H1 (cell line): Measurements from ENCODE around the gene SLC6A17. TPM values are rescaled to one million over a fixed set of nuclear protein-coding genes. Genes with fewer than 3 reads are reported as not detected.

ENCODE experiments used
- CTCF ChIA-PET: fragments of 300-600 bp; sonication (Branson Sonifier 250); formaldehyde crosslinking; loops from one replicate; lab custom pipeline; 2021; ENCODE audit not compliant: partially characterized antibody; lab: Charles Lee
- POLR2A ChIA-PET: fragments of 300-600 bp; sonication (Branson Sonifier 250); formaldehyde crosslinking; loops from one replicate; lab custom pipeline; 2021; ENCODE audit warnings: inconsistent platforms; ENCODE audit not compliant: partially characterized antibody; lab: Charles Lee
- DNase-seq, 2 experiments: peaks; one replicate each; pipeline versions ENCODE4 v3.0.0 to v3.0.0-alpha.2; 2010 to 2022; ENCODE audit warnings: low spot score in 2 of 2, low read depth in 1 of 2, mixed read lengths in 1 of 2
- FAIRE-seq: peaks from 2 replicates; lab custom pipeline; 2011; peaks lifted over from hg19 to GRCh38; lab: Jason Lieb, UNC
- H2AFZ ChIP-seq: 2 replicates; pipeline ENCODE4 v1.8.1; 2012; ENCODE audit warnings: low read length, inconsistent platforms
- H2AK5ac ChIP-seq: 2 replicates; pipeline ENCODE4 v1.6.1; 2013; ENCODE audit warnings: low read depth, low read length
- H2BK120ac ChIP-seq: replicated peaks from 2 replicates; pipeline ENCODE3; 2013; ENCODE audit warnings: low read depth, low read length, inconsistent platforms
- H2BK12ac ChIP-seq: 2 replicates; pipeline ENCODE4 v1.6.1; 2013; ENCODE audit warnings: low read depth, low read length
- H2BK15ac ChIP-seq: 2 replicates; pipeline ENCODE4 v1.6.1; 2013; ENCODE audit warnings: low read length
- H2BK20ac ChIP-seq: 2 replicates; pipeline ENCODE4 v1.6.1; 2013; ENCODE audit warnings: low read length
- H2BK5ac ChIP-seq: 2 replicates; pipeline ENCODE4 v1.6.1; 2013; ENCODE audit warnings: low read depth, low read length
- H3K14ac ChIP-seq: 2 replicates; pipeline ENCODE4 v1.6.1; 2013; ENCODE audit warnings: inconsistent platforms; ENCODE audit not compliant: insufficient read length
- H3K18ac ChIP-seq: 2 replicates; pipeline ENCODE4 v1.6.1; 2013; ENCODE audit warnings: low read length; ENCODE audit errors: extremely low read depth
- H3K23ac ChIP-seq: 2 replicates; pipeline ENCODE4 v1.6.1; 2013; ENCODE audit warnings: inconsistent platforms; ENCODE audit not compliant: insufficient read length
- H3K23me2 ChIP-seq: 2 replicates; pipeline ENCODE4 v1.6.1; 2013; ENCODE audit warnings: low read depth, low read length
- H3K27ac ChIP-seq: 2 replicates; pipeline ENCODE4 v1.6.1; 2011; ENCODE audit warnings: low read depth, low read length, inconsistent platforms
- H3K27me3 ChIP-seq, 4 experiments: replicated peaks in 1 of 4; 1 replicate in 1 of 4; 2 replicates in 3 of 4; pipeline versions ENCODE4 v1.6.1 to v1.8.1; 2011 to 2013; ENCODE audit warnings: low read length in 3 of 4, mild to moderate bottlenecking in 3 of 4, inconsistent platforms in 2 of 4, mixed read lengths in 2 of 4, moderate library complexity in 1 of 4; ENCODE audit not compliant: control insufficient read depth in 3 of 4, insufficient read depth in 3 of 4; ENCODE audit errors: extremely low read depth in 1 of 4
- H3K36me3 ChIP-seq, 4 experiments: 2 replicates each; pipeline versions ENCODE4 v1.6.1 to v1.8.1; 2011 to 2013; ENCODE audit warnings: mild to moderate bottlenecking in 4 of 4, low read length in 3 of 4, moderate library complexity in 2 of 4, control low read depth in 1 of 4, inconsistent platforms in 1 of 4; ENCODE audit not compliant: insufficient read depth in 4 of 4, control insufficient read depth in 2 of 4
- H3K4ac ChIP-seq: replicated peaks from 2 replicates; pipeline ENCODE3; 2013; ENCODE audit warnings: low read length, low read depth, mixed read lengths, inconsistent platforms; ENCODE audit not compliant: insufficient read length
- H3K4me1 ChIP-seq, 4 experiments: replicated peaks in 1 of 4; 1 replicate in 1 of 4; 2 replicates in 3 of 4; pipeline versions ENCODE4 v1.6.1 to v1.8.1; 2011 to 2013; ENCODE audit warnings: low read length in 3 of 4, inconsistent platforms in 2 of 4, mixed read lengths in 1 of 4; ENCODE audit not compliant: insufficient read depth in 4 of 4, control insufficient read depth in 3 of 4
- H3K4me2 ChIP-seq, 2 experiments: 2 replicates each; pipeline versions ENCODE4 v1.6.1 to v1.8.1; 2011 to 2013; ENCODE audit warnings: low read depth in 2 of 2, low read length in 2 of 2, control low read depth in 1 of 2, inconsistent platforms in 1 of 2, mild to moderate bottlenecking in 1 of 2; ENCODE audit not compliant: insufficient read depth in 1 of 2
- H3K4me3 ChIP-seq, 4 experiments: fragments of 200-600, 300-600 bp in 1 of 4; sonication (generic), shearing (Covaris generic), sonication (Bioruptor Twin) in 1 of 4; 2 replicates each; pipeline versions ENCODE4 v1.5.1 to v1.8.1; 2011 to 2016; ENCODE audit warnings: low read length in 4 of 4, low read depth in 3 of 4, control low read depth in 2 of 4, inconsistent platforms in 2 of 4, mild to moderate bottlenecking in 2 of 4, mixed read lengths in 1 of 4, moderate library complexity in 1 of 4; ENCODE audit not compliant: insufficient read depth in 2 of 4; ENCODE audit errors: extremely low read depth in 1 of 4
- H3K56ac ChIP-seq: replicated peaks from 2 replicates; pipeline ENCODE3; 2013; ENCODE audit warnings: low read depth, mild to moderate bottlenecking, mixed read lengths, low read length, inconsistent platforms; ENCODE audit not compliant: insufficient read length
- H3K79me1 ChIP-seq: 2 replicates; pipeline ENCODE4 v1.6.1; 2013; ENCODE audit warnings: low read depth, low read length, control low read depth
- H3K79me2 ChIP-seq, 2 experiments: 2 replicates each; pipeline versions ENCODE4 v1.6.1 to v1.8.1; 2012 to 2013; ENCODE audit warnings: low read length in 2 of 2, mild to moderate bottlenecking in 2 of 2, inconsistent platforms in 1 of 2; ENCODE audit not compliant: insufficient read depth in 2 of 2, control insufficient read depth in 1 of 2
- H3K9ac ChIP-seq, 4 experiments: replicated peaks in 1 of 4; 1 replicate in 1 of 4; 2 replicates in 3 of 4; pipeline versions ENCODE4 v1.6.1 to v1.8.1; 2011 to 2013; ENCODE audit warnings: low read depth in 3 of 4, low read length in 3 of 4, control low read depth in 2 of 4, mild to moderate bottlenecking in 2 of 4, moderate library complexity in 2 of 4, inconsistent platforms in 1 of 4; ENCODE audit errors: extremely low read depth in 1 of 4
- H3K9me3 ChIP-seq, 2 experiments: 2 replicates each; pipeline versions ENCODE4 v1.6.1 to v1.8.1; 2012 to 2013; ENCODE audit warnings: mild to moderate bottlenecking in 2 of 2, moderate library complexity in 2 of 2, control low read depth in 1 of 2, inconsistent platforms in 1 of 2, low read depth in 1 of 2, low read length in 1 of 2, mixed read lengths in 1 of 2; ENCODE audit not compliant: insufficient read depth in 2 of 2
- H4K20me1 ChIP-seq, 2 experiments: replicated peaks in 1 of 2; 2 replicates each; pipeline versions ENCODE3 to v1.8.1; 2011 to 2013; ENCODE audit warnings: inconsistent platforms in 2 of 2, low read length in 2 of 2, mild to moderate bottlenecking in 1 of 2; ENCODE audit not compliant: insufficient read depth in 2 of 2, control insufficient read depth in 1 of 2
- H4K5ac ChIP-seq: 2 replicates; pipeline ENCODE4 v1.6.1; 2013; ENCODE audit warnings: low read length, low read depth, mixed read lengths, inconsistent platforms; ENCODE audit not compliant: insufficient read length
- H4K8ac ChIP-seq: 2 replicates; pipeline ENCODE4 v1.8.0; 2013; ENCODE audit warnings: mild to moderate bottlenecking, moderate library complexity, low read length, inconsistent platforms; ENCODE audit not compliant: insufficient read depth; ENCODE audit errors: extremely low read depth
- H4K91ac ChIP-seq: replicated peaks from 2 replicates; pipeline ENCODE3; 2013; ENCODE audit warnings: low read length, mixed read lengths, inconsistent platforms; ENCODE audit not compliant: insufficient read length
- BCL11A ChIP-seq, 2 experiments: IDR thresholded peaks; one replicate each; pipeline ENCODE4 v1.6.1; 2011; ENCODE audit warnings: low read depth in 2 of 2, low read length in 2 of 2, mild to moderate bottlenecking in 2 of 2
- CHD1 ChIP-seq: IDR thresholded peaks from 2 replicates; pipeline ENCODE4 v1.6.1; 2012; ENCODE audit warnings: low read depth, low read length, improper control_type of control experiment
- CREB1 ChIP-seq: IDR thresholded peaks from 2 replicates; pipeline ENCODE4 v1.6.1; 2012; ENCODE audit warnings: inconsistent platforms
- EGR1 ChIP-seq: IDR thresholded peaks from 2 replicates; pipeline ENCODE4 v1.6.1; 2011; ENCODE audit warnings: low read depth, low read length, borderline replicate concordance
- EZH2 ChIP-seq: fragments of 200-600 bp; sonication (generic); IDR thresholded peaks from 2 replicates; pipeline ENCODE4 v1.7.1; 2012; ENCODE audit warnings: low read depth, mild to moderate bottlenecking, moderate library complexity, low read length, inconsistent platforms; ENCODE audit not compliant: severe bottlenecking
- FOSL1 ChIP-seq: IDR thresholded peaks from 2 replicates; pipeline ENCODE4 v1.6.1; 2011; ENCODE audit warnings: mild to moderate bottlenecking, low read depth, low read length, moderate library complexity; ENCODE audit not compliant: insufficient read depth
- HDAC2 ChIP-seq, 2 experiments: fragments of 300-600 bp in 1 of 2; sonication (generic) in 1 of 2; IDR thresholded peaks; 2 replicates each; pipeline ENCODE4 v1.6.1; 2011 to 2012; ENCODE audit warnings: low read depth in 2 of 2, low read length in 2 of 2, mild to moderate bottlenecking in 2 of 2, moderate library complexity in 2 of 2, borderline replicate concordance in 1 of 2, inconsistent platforms in 1 of 2
- JUN ChIP-seq: IDR thresholded peaks from 2 replicates; pipeline ENCODE4 v1.6.1; 2011; ENCODE audit warnings: low read depth, mild to moderate bottlenecking, improper control_type of control experiment, low read length
- KDM4A ChIP-seq: IDR thresholded peaks from one replicate; pipeline ENCODE4 v1.7.1; 2012; ENCODE audit warnings: low read depth, mild to moderate bottlenecking, moderate library complexity, low read length, inconsistent platforms; ENCODE audit not compliant: severe bottlenecking
- POU5F1 ChIP-seq: IDR thresholded peaks from 2 replicates; pipeline ENCODE4 v1.6.1; 2011; ENCODE audit warnings: low read depth, mild to moderate bottlenecking, low read length, moderate library complexity
- SUZ12 ChIP-seq: fragments of 200-600 bp; sonication (generic); IDR thresholded peaks from 2 replicates; pipeline ENCODE4 v1.6.1; 2012; ENCODE audit warnings: mild to moderate bottlenecking, inconsistent platforms, low read length, moderate library complexity, mixed read lengths
- TBP ChIP-seq: IDR thresholded peaks from 2 replicates; pipeline ENCODE4 v1.6.1; 2011; ENCODE audit warnings: low read depth, low read length, improper control_type of control experiment
- WGBS, 2 experiments: shearing (Covaris generic) in 1 of 2; methylation state at CpG; one replicate each; pipeline versions ENCODE4 v1.1.6 to v1.1.7; 2013 to 2015; ENCODE audit warnings: low lambda C conversion rate in 2 of 2, mixed read lengths in 2 of 2, inconsistent platforms in 1 of 2, low coverage in 1 of 2, missing lambda C conversion rate in 1 of 2; ENCODE audit not compliant: insufficient replicate concordance in 2 of 2, insufficient coverage in 1 of 2, insufficient read length in 1 of 2; ENCODE audit errors: extremely low coverage in 1 of 2, missing lambda C conversion rate in 1 of 2; 5-methylcytosine and 5-hydroxymethylcytosine counted together
- polyA plus RNA-seq, 7 experiments: library from polyadenylated mRNA; depleted of rRNA in 3 of 7; stranded (reverse) in 5 of 7; unstranded in 2 of 7; fragments of >200 nt in 5 of 7; fragments of 200-250 nt in 2 of 7; gene quantifications; 1 replicate in 5 of 7; 2 replicates in 1 of 7; 4 replicates in 1 of 7; pipeline versions ENCODE4 v1.2.1 to v1.2.3, GENCODE V29; 2011 to 2013; ENCODE audit warnings: missing spikeins in 2 of 7, mixed read lengths in 2 of 7
- total RNA-seq: library from RNA; stranded (reverse); fragmentation: NEBNext Ultra II Directional; extraction: Animal tissue kit (Norgen Biotek cat#: 25700); gene quantifications from 2 replicates; pipeline ENCODE4 v1.2.1, GENCODE V29; 2021

The SLC6A17 gene
- total and polyA plus RNA-seq, 2 of the 8 experiments (the other 6 are each of a cell fraction or from before 2014, with no cell fraction given) = 0.15 to 0.28 TPM

- no peak overlapping the region for H2AFZ ChIP-seq
- no peak overlapping the region for H3K4me2 ChIP-seq
- H3K14ac ChIP-seq = no peak overlapping the region
- H3K9me3 ChIP-seq = no peaks in the 10 kb centered on the region
- CTCF ChIA-PET = interaction anchor here (0.7 to 3.0 kb wide), 7 partner anchors 9 to 143 kb away, joined by 3 to 11 read pairs (median 4); no protein-coding TSS in a partner anchor
- H3K36me3 ChIP-seq = no peaks in the 10 kb centered on the region
- FAIRE-seq = no peak
- no peak overlapping the region for H4K8ac ChIP-seq
- no peaks in the 10 kb centered on the region for H3K79me1 ChIP-seq
- H2BK12ac ChIP-seq = no peak overlapping the region
- no peak overlapping the region for H3K4ac ChIP-seq
- H4K5ac ChIP-seq = no peak overlapping the region
- no peak overlapping the region for H3K9ac ChIP-seq
- no peak overlapping the region for H2BK20ac ChIP-seq
- no peak overlapping the region for H2AK5ac ChIP-seq
- no peak overlapping the region for H3K4me3 ChIP-seq
- H4K91ac ChIP-seq = no peak overlapping the region
- H2BK5ac ChIP-seq = no peak overlapping the region
- H3K56ac ChIP-seq = no peak overlapping the region
- H3K23ac ChIP-seq = no peak overlapping the region
- no peak overlapping the region for H3K27ac ChIP-seq
- no peaks in the 10 kb centered on the region; the same call in 1 of the 2 replicates for H3K23me2 ChIP-seq
- TF ChIP-seq CREB1 (no peak), HDAC2 (IDR thresholded peaks at IDR 0.05; ENCODE audit: borderline replicate concordance in 1 of 2, low read depth in 2 of 2, low read length in 2 of 2) (no peak), BCL11A (IDR thresholded peaks at IDR 0.05; ENCODE audit: low read depth in 2 of 2, low read length in 2 of 2) (no peak), KDM4A (no peak), POU5F1 (no peak), EZH2 (no peak), EGR1 (no peak), TBP (no peak), JUN (no peak), FOSL1 (no peak), CHD1 (no peak), SUZ12 (no peak)
- TF ChIP-seq, all 59 proteins: peak for 0
- POLR2A ChIA-PET = interaction anchor here (0.5 kb wide), 1 partner anchor 140 kb away, joined by 3 read pairs; no protein-coding TSS in a partner anchor
- Histone ChIP-seq H3K27me3 (no peaks in the 10 kb centered on the region; a peak in 1 of 7 replicates), H3K79me2 (no peaks in the 10 kb centered on the region), H2BK120ac (no peak overlapping the region), H3K4me1 (peaks cover 0 to 4% (median 0%) of the 10 kb centered on the region in 4 experiments; a peak in 2 of 7 replicates), H4K20me1 (no peaks in the 10 kb centered on the region), H2BK15ac (no peak overlapping the region), H3K18ac (no peak overlapping the region)
- WGBS, 2 experiments = 73% methylated on average over 15 of the region's 15 CpGs; no CpG with 5 or more reads in 1 of the 2 experiments
- DNase-seq = no peak
These were observed 23.3 kb downstream of the SLC6A17 start for GRCh38 chr1:110173466-110174105.
